Brain pericyte (primary cell): Measurements from ENCODE around the gene CISD2.
"Not testable (repeated sequence)": the region's sequence is repeated elsewhere in the genome, so short reads cannot be mapped to it uniquely, and the experiment has no call there.

Experiments
- DNase-seq: peaks from one replicate; pipeline ENCODE4 v3.0.0-alpha.2; 2012; ENCODE audit warnings: low read depth, low spot score

The CISD2 gene

GRCh38 chr4:102849579-102850104, 19.1 kb upstream of the CISD2 start:
- no peak for DNase-seq

- DNase-seq: no peak
These were observed 18.4 kb upstream of the CISD2 start for GRCh38 chr4:102850370-102850769.

- DNase-seq: no peak
These were observed 9.8 kb upstream of the CISD2 start for GRCh38 chr4:102858828-102859464.

DNA sequence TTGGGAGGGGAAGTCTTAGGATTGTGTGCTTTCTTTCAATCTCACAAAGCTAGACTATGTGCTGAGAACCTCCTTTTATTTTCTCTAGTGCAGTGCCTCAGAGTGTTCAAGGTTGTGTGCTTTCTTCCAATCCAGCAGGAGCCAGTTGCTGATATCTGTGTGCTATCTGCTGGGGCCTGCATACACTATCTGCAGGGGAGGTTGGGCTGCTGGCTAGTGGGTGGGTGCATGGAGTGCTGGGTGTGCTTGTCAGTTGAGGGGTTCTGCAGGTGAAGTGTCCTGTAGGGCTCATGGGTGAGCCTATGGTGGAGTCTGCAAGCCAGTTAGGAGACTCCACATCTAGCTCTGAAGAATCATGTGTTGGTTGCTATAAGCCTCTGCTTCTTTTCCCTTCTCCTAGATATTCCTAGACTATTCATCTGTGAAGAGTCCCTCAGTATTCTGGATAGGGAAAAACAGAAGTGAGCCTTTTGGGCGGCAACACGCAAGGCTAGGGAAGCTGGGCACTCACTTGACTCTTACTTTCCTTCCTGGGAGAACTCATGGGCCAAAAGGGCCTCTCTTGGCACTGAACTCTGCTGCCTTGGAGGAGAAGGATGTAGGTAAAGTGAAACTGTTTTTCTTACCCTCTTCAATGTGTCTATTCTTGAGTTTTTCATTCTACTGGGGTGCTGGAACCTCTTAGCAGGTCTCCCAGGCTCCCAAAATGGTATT, 8.0 kb upstream of the CISD2 start:
- DNase-seq: no peak

GRCh38 chr4:102862016-102862415, 6.8 kb upstream of the CISD2 start:
- DNase-seq: no peak

GRCh38 chr4:102862747-102863146, 6.0 kb upstream of the CISD2 start:
- DNase-seq: no peak

GRCh38 chr4:102865327-102865726, 3.5 kb upstream of the CISD2 start:
- DNase-seq: not testable (repeated sequence)

- no peak for DNase-seq
These were observed 1.3 kb upstream of the CISD2 start for GRCh38 chr4:102867278-102868152.

GRCh38 chr4:102868153-102868780, 525 bp upstream of the CISD2 start:
- no peak for DNase-seq

DNA sequence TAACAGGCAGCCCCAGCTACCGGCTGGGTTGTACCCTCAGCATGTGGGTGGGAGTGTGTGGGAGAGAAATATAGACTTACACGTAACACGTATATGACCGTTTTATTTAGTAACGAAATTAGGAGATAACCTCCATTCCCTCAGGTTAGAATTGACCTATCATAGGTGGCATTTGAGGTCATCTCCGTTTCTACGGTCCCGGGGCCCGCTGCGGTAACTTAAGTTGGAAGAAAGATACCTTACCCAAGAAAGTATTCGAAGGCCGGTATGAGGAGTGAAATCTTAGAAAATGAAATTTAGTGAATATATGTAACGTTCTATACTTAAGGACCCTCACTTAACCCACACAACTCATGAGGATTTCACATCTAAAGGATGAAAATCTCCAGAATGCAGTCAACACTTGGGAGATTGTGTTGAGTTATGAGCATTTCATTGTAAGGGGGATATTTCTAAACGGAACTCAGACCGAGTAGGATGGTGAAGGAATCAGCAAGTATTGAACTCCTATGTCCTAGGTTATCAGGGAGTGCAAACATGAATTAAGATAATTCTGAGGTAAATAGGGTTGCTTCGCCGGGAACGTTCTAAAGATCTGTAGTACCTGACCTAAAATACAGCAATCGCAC, 891 bp downstream of the CISD2 start:
- DNase-seq: no peak

DNA sequence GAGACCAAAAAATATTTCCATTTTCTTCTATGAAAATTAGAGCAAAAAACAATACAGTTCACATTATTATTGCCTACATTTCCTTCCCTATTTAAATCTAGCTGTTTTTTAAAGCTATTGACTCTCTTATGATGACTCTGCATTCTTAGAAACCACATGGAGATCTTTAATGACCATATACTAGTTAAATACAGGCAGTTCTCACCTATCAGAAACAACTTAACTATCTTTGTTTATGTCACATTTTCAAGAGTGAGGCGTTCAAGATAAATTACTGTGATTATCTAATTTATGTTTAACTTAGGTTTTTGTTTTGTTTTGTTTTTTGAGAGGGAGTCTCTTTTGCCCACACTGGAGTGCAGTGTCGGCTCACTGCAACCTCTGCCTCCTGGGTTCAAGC, 3.0 kb downstream of the CISD2 start:
- no peak for DNase-seq

- DNase-seq: not testable (repeated sequence)
These were observed 8.8 kb downstream of the CISD2 start for GRCh38 chr4:102877477-102878106.

- DNase-seq: peak; percentile 95
These were observed 9.6 kb downstream of the CISD2 start for GRCh38 chr4:102878349-102878748.

DNA sequence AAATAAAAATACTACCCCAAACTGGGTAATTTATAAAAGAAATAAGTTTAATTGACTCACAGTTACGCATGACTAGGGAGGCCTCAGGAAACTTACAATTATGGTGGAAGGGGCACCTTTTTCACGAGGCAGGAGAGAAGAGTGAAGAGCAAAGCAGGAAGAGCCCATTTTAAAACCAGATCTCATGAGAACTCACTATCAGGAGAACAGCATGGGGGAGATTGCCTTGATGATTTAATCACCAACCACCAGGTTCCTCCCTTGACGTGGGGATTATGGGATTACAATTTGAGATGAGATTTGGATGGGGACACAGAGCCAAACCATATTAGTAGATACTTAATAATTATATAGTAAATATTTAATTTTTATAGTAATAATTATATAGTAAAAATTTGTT, 10.1 kb downstream of the CISD2 start:
- DNase-seq: no peak

GRCh38 chr4:102881343-102881742, 12.6 kb downstream of the CISD2 start:
- DNase-seq: no peak

DNA sequence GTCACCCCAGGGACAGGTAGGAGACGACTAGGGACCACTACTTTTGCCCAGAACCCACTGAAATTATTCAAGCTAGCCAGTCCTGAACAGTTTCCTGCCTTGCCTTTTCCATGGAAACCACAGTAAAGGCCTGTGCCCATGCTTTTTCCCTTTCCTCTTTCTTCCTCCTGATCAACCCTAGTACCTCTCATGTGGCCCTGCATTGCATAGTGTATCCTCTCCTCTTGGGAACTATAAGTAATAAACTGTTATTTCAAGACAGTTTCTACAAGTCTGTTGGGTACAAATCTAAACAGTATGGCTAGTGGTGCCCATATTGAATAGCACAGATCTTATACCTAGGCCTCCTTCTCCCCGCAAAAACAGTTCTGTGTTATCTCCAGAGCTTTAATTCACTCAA, 14.5 kb downstream of the CISD2 start:
- no peak for DNase-seq

DNA sequence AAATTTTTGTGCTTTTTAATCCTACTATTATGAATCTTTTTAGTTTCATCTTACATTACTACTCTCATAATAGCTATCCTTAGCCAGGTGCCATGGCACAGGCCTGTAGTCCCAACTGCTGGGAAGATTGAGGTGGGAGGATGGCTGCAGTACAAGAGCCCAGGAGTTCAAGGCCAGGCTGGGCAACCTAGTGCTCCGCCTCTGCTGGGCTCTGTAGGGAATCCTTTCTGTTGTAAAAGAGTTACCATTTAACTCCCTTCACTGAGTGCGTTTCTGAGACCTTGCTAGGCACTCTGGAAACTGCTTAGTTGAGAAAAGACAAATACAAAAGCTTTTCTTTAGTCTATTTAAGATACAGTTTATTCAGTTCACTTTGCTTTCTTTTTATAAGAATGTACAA, 19.8 kb downstream of the CISD2 start:
- not testable (repeated sequence) for DNase-seq

DNA sequence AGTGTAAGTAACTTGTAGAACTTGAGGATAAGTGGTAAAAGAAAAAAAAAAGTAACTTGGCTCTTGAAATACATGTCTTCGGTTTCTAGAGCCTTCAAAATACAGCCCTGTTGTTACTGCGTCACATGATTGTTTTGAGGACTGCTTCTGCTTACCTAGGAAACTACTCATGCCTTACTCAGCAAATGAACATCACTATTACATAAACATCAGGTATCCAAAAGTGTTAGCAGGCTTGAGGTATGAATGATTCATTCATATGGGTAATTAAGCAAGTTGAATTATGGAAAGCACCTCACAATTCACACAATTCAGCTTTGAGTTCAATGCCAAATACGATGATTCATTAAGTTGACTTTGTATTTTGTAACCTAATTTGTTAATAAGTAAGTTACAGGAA, 21.1 kb downstream of the CISD2 start:
- not testable (repeated sequence) for DNase-seq

DNA sequence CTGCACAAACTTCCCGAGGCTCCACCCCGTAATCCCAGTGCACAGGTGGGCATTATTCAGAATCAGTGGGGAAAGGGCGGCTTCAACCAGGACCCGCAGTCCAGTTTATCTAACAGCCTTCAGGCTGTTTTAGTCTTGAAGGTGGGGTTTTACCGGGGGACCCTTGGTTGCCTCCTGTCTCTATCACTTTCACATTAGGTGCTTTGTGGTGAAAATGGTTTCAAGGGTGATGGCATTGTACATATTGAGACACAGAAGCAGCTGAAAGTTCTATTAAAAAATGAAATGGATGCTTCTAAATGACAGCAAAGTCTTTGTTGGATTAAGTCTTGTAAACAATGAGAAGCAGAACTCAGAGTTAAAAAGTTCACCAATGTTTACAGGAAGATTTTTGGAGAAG, 27.8 kb downstream of the CISD2 start:
- DNase-seq: not testable (repeated sequence)

DNA sequence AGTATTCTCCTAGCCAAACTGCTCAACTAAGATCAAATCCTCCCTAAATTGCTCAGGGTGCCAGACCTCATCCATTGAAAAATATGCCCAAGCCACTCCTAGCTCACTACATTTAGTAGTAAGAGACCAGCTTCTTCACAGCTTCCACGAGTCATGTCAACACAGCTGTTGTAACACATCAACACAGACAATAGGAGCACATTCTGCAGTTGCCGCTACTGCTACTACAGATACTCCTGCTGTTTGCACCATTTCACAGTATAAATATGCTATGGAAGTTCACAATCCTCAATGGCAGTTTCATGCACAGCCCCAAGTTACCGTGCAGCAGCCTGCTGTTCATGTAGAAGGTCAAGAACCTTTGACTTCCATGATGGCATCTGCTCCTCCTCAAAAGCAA, 28.8 kb downstream of the CISD2 start:
- DNase-seq: not testable (repeated sequence)

DNA sequence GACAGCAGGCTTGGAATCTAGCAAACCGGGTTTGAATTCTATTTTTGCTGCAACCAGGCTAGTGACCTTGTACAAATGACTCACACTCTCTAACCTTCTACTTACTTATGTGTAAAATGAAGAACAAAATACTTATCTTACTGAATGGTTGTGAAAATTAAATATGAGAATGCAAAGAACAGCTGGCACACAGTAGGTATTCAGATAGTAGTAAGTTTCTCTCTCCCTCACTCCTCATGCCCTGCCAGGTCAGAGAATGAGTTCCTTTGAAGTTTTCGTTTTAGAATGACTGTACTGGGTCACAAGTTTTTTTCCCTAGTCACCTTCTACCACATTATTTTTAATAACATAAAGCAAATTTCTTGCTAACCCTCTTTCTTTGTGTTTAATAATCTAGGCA, 33.0 kb downstream of the CISD2 start:
- no peak for DNase-seq
